OCI-M2 (cell line): ENCODE measurements around the gene CD86.

ENCODE experiments used
- DNase-seq: peaks from one replicate; lab custom pipeline; 2025; ENCODE audit not compliant: unreplicated experiment; lab: John Stamatoyannopoulos, UW

Gene CD86

GRCh38 chr3:122058294-122058693 lies 3.1 kb downstream of the CD86 start:
- no peak for DNase-seq

- no peak for DNase-seq
These were observed 5.0 kb downstream of the CD86 start for GRCh38 chr3:122060040-122060698.

- no peak for DNase-seq
These were observed 8.7 kb downstream of the CD86 start for GRCh38 chr3:122063908-122064307.

GRCh38 chr3:122064326-122064725 lies 9.2 kb downstream of the CD86 start:
- no peak for DNase-seq

- DNase-seq: no peak
These were observed 11.4 kb downstream of the CD86 start for GRCh38 chr3:122066331-122067213.

GRCh38 chr3:122067214-122067550 lies 12.0 kb downstream of the CD86 start:
- DNase-seq: no peak

- DNase-seq: no peak
These were observed 12.6 kb downstream of the CD86 start for GRCh38 chr3:122067588-122068240.

GRCh38 chr3:122074621-122075265 lies 19.6 kb downstream of the CD86 start:
- DNase-seq: no peak

- DNase-seq: no peak
These were observed 21.5 kb downstream of the CD86 start for GRCh38 chr3:122076491-122077292.

GRCh38 chr3:122077293-122078234 lies 22.4 kb downstream of the CD86 start:
- DNase-seq: no peak

GRCh38 chr3:122078235-122078935 lies 23.2 kb downstream of the CD86 start:
- no peak for DNase-seq

GRCh38 chr3:122079524-122080206 lies 24.5 kb downstream of the CD86 start:
- DNase-seq: no peak

GRCh38 chr3:122080207-122080587 lies 25.0 kb downstream of the CD86 start:
- no peak for DNase-seq

- DNase-seq: no peak
These were observed 26.5 kb downstream of the CD86 start for GRCh38 chr3:122081543-122082247.

GRCh38 chr3:122082357-122082756 lies 27.2 kb downstream of the CD86 start:
- no peak for DNase-seq

- DNase-seq: no peak
These were observed 29.6 kb downstream of the CD86 start for GRCh38 chr3:122084799-122085198.

- no peak for DNase-seq
These were observed 30.5 kb downstream of the CD86 start for GRCh38 chr3:122085673-122086072.

- no peak for DNase-seq
These were observed 33.4 kb downstream of the CD86 start for GRCh38 chr3:122088531-122088930.
